HG03175 (cell line): ENCODE data around the gene TFB1M.
"Not testable (repeated sequence)": the region's sequence is repeated elsewhere in the genome, so short reads cannot be mapped to it uniquely, and the experiment has no call there.

Experiments used
- ATAC-seq: cut with Tn5 transposase; IDR thresholded peaks from one replicate; pipeline ENCODE4 v1.9.1; 2021; ENCODE audit warnings: mild to moderate bottlenecking, moderate library complexity; ENCODE audit not compliant: unreplicated experiment

Gene TFB1M

DNA sequence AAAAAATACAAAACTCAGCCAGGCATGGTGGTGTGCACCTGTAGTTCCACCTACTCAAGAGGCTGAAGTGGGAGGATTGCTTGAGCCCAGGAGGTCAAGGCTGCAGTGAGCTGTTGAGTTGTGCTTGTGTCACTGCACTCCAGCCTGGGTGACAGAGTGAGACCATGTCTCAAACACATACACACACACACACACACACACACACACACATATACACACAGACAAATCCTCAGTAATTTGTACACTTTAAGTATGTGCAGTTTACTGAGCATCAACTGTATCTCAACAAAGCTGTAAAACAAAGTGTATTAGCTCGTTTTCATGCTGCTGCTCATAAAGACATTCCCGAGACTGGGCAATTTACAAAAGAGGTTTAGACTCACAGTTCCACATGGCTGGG, 7.3 kb downstream of the TFB1M start:
- no peak for ATAC-seq

DNA sequence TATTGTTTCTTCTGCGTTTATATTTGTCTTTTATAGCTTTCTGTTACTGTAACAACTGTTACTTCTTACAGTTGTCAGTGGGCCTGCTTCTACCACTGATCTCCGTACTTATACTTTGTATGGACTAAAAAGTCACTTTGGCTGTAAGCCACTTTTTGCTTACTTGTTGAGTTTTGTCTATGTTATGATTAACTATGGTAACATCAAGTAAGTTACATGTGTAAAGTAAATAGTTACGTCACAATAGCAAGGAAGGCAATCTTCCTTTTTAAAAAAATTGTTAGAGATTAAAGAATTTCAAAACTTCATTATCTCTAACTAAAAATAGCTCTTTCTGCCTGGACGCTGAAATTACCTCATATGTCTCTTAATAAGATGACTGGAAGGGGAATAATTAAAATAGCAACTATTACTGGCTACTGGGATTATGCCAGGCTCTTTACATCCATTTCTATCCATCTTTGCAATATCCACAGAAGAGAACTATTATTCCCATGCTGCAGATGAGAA, 10.9 kb downstream of the TFB1M start:
- ATAC-seq: no peak

DNA sequence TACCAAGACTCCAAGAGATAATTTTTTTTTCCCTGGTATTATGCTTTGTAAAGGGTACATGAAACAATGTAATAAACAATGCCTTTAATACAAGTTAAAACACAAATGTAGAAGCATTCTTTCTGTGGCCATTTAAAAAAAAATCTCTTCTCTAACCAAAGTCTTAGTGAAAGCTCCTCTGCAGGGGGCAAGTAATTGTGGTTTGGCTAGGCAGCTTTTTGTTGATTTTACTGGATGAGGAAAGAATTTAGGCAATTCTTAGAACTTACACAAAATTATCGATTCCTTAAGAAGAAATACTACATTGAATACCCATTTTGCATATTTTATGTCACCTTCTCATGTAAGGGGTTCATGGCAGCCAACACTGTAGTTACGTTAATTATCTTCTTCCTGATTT, 12.4 kb downstream of the TFB1M start:
- no peak for ATAC-seq

DNA sequence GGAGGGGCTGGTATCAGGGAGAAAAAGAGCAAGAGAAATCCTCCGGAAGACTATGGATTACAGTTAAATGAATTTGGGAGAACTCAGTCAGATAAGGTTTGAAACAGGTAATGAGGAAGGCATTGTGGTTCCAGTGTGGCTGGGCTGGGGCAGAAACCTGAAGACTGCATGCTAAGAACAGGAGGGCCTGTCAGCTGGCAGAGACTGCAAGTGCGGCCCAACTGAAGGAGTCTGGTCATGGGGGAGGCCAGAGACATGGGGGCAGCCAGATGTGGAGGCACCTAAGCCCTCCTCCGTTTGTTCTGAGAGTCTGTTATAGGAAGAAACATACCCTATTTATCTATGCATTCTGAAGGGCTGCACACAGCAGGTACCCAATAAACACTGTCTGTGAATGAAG, 16.6 kb downstream of the TFB1M start:
- no peak for ATAC-seq

DNA sequence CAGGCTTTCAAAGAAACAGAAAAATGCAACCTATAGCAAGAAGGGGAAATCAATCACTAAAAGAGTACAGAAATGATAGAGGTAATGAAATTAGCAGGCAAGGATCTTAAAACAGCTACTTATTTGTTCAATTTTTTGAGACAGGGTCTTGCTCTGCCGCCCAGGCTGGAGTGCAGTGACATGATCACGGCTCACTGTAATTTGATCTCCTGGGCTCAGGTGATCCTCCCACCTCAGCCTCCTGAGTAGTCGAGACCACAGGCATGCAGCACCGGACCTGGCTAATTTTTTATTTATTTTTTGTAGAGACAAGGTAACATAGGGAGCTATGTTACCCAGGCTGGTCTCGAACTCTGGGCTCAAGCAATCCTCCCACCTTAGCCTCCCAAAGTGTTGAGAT, 21.6 kb downstream of the TFB1M start:
- ATAC-seq: no peak

DNA sequence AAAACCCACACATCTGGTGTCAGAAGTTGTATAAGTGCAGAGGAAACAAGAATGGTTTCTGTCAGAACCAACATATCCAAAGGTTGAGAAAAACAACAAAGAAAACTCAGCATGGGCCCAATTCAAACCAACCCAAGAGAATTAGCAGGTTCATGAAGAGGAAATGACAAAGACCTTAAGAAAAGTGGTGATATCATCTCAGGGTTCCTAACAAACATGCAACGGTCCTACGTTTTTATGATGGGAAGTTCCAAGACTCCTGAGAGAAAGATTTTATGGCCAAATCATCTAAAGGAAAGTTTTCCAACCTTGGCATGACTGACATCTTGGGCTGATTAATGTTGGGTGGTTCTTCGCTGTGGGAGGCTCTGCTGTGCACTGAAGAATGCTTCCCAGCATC, 23.0 kb downstream of the TFB1M start:
- no peak for ATAC-seq

DNA sequence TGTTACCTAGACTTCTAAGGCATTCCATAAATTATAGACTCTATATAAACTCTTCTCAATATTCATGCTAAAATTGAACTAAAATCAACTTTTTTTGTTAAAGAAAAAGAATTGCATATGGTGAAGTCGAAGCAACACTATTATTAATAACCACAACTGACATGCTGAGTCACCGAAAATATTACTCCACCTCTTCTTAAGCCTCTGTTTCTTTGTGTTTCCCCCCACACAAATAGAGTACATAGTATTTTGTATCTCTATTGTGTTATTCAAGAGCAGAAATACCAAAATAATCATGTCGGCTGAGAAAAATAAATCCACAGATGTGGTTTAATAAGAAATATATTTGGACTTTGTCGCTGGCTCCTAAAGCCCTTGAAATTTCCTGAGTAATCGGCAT, 23.8 kb downstream of the TFB1M start:
- no peak for ATAC-seq

DNA sequence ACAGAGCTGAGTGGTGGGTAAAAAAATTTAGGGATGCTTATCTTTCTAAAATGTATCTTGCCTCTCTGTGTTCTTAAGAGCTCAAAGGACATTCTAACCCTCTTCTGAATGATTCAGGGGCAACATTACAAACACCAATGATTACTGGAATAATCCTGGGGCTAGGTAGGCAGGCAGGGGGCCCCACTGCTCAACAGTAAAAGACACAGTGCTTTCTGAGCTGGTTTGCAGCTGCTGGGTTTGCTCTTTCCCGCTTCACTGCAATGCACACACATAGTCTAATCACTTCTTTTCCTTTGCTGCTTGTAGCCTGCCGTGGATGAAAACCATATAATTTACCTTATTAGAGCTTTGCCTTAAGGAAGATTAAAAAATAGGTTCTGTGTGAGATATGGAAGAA, 26.5 kb downstream of the TFB1M start:
- ATAC-seq: no peak

DNA sequence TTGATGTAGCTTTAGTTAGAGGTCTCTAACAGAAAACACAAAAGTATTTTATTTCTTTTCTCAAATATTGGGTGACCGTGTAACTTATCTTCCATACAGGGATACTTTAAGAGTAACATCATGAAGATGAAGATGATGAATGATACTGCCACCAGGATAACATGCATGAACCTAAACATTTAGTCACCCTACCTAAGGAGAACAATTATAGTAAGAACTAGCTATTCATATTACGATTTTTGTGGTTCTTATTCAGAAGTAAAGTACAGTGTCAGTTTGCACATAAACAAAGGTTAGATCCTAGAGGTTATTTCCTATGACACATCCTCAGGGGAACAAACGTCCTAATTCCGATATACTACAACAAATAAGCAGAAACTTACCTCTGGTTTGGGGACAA, 29.5 kb downstream of the TFB1M start:
- no peak for ATAC-seq

DNA sequence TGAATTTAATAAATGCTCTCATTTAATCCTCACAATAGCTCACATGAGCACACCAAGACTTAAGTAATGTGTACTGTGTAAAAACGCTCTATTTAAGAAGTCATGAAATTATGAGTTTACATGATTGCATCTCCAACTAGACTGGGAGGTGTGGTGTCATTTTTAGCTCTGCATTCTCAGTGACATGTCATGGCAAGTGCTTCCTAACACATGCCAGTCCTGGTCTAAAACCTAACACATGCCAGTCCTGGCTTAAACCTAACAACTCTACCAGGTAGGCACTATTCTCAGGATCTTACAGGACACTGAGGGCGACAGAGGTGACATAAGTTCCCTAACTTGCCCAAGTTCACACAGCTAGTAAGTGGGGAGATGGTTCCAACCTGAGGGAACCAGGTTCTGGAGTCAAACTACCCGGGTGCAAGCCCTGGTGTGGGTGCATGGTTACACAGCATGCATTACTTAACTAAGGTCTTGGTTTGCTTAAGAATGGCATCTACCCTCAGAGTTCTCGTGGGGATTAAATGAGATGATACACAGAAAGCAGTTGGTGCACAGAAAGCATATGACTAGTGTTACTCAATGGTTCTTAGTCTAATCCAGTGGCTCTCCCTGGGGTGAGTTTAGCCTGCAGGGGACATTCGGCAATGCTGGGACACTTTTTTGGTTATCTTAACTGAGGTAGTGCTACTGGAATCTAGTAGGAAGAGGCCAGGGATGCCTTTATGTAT, 35.8 kb downstream of the TFB1M start:
- ATAC-seq: no peak

DNA sequence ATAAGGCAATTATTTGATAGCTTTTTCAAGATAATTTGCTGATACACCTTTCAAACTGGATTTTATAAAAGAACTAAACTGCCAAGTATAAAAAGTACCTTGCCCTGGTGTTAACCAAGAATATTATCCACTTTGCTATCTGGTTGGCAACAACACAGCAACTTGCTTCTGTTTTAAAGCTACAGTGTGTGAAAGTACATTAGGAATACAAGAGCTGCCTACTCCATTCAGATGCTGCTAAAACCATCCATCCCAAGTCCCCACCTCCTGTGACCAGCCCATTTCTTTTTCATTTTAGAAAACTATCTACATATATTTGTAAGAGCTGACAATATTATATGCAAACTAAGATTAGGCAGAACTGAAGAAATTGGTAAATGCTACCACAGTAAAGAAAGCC, 37.6 kb downstream of the TFB1M start:
- ATAC-seq: no peak

DNA sequence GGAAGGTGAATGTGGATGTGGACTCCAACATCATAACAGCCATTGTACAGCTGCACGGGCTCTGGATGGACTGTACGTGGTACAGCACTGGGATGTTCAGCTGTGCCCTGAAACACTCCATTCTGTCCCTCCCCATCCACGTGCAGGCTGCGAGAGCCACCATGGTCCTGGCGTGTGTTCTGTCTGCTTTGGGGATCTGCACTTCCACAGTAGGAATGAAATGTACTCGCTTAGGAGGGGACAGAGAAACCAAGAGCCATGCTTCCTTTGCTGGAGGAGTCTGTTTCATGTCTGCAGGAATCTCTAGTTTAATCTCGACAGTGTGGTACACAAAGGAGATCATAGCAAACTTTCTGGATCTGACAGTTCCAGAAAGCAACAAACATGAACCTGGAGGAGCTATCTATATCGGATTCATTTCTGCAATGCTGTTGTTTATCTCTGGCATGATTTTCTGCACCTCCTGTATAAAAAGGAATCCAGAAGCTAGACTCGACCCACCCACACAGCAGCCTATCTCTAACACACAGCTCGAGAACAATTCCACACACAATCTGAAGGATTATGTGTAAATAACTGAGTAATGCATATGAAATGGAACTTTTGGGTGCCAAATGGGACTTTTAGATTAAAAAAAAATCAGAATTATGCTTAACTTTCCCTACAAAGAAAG, 38.3 kb downstream of the TFB1M start:
- ATAC-seq: no peak

DNA sequence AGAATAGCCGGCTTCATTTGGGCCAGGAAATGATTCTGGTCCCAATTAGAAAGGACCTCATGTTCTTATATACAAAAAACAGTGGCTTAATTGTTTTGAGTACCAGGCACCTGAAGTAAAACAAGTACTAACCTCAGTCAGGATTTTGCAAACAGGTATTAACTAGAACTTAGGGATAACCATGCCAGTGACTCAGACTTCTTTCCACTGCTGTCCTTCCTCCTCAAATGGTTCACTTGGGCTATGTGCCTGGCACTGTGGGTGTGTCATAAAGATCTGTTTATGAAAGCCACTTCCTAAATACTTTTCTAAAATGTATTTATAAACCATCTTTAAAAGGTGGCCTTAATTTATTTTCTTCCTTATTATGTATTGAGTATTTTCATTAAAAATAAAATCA, 39.8 kb downstream of the TFB1M start:
- ATAC-seq: no peak

DNA sequence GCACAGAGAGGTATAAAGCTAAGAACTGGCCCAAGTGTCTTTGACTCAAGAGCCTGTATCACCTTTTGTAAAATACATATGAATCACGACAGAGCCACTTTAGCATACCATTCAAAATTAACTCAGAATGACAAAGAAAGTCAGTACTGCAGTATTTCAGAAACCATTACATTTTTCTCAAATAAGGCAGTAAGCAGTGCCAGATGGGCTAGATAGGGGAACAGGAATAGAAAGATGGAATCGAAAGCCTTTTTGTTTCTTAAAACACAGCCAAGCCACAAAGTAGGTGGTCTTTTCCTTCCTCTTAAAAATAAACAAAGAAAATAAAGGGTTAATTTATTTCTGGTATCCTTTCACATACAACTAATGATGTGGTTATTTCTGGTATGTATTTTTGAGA, 40.2 kb downstream of the TFB1M start:
- no peak for ATAC-seq

DNA sequence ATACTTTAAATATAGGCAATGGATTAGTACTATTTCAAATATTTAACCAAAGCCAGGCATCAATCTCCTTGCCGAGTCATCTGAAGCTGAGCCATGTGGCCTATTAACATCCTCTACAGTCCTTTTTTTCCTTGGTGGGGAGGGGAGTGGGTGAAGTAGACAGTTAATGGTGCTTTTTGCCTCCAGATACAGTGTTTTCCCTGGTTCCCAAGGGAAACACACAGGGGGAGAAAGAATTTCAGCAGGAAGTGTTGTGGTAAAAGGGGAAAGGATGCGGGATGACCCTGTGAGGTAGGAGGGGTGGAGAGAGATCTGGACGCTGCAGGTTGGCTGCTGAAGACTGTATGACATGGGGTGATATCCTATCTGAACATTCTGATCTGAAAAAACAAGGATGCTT, 40.9 kb downstream of the TFB1M start:
- ATAC-seq: no peak

DNA sequence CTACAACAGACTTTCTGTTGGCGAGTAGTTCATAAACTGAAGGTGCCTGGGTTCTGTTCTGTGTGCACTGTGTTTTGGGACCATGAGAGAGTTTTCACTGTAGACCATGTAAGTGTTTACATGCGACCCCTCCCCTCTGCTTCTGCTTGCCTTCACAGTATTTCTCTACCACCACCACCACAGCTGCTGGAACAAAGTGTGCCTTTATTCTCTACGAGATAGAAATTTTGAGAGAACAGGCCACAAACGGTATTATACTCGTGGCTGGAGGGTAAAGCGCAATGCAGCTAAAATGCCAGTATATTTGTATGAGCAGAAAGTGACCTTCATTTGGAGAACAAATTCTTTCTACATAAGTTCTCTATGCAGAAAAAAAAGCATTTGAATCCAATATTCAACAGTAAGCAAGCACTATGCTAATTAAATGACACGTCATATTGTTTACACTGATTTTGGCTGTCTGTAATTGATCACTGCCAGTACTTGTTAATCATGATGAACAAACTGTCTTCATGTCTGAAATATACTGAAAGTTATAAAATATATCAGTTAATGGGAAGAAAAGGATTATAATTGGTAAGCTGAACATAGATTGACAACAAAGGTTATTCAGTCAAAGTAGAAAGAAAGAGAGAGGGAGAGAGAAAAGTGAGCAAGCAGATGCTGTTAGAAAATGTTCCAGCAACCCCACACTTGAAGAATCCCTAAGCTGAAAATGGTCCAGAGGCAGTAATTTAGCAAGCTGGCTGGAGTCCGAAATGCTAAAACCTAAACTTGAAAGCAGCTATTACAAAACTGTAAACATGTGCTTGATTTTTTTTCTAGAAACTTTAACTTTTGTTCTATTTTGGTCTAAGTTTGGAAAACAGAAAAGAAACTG, 41.7 kb downstream of the TFB1M start:
- no peak for ATAC-seq

DNA sequence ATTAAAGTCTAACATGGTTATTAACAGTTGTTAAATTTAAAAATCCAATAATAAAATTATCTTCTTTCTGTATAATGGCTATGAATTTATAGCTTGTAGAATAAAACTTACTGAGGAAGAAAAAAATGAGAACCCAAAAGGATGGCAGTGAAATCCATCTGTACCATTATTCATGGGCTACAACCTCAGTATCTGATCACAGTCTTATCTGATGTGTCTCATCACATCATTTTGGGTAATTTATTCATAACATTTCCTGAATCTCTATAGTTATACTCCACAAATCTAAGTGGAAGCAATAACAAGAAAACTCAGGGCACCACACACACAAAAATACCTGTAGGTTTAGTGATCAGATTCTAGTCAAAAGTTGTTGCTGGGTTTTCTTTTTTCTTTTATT, 43.1 kb downstream of the TFB1M start:
- no peak for ATAC-seq

DNA sequence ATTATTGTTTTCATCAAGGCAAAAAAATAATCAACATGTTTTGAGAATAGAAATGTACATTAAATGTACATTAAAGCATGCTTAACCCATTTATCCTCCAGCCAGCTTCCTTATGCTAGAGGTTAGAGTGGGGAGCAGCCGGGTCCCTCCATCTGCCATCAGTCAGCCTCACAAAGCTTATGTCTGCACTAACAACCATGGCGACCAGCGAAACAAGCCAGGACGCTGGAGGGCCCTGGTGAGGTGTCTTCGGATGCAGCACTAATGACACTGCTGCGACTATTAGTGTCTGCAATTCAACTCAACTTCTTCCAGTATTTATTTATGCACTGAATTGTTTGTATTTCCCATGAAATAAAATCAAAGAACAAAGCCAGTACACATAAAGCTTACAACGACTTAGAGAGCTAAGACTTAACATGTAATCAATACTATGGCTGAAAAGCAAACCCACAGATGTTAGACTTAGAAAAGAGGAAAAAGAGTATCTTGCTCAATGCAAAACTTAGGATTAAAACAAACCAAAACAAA, 43.7 kb downstream of the TFB1M start:
- no peak for ATAC-seq

DNA sequence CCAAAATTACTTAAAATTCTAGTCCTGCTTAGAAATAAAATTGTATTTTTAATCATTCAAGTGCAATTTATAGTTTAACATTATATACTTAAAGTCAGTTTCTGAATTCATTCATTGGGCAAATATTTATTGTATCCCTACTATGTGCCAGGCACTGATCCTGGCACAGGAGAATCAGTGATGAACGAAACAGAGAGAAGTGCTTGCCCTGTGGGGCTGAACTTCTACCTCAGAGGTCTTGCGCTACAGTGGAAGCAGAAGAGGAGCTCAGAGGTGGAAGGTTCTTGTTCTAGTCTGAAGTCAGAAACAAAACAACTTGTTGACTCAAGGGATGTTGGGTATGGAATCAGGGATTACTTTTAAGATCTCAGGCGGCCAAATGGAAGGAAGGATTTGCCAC, 44.5 kb downstream of the TFB1M start:
- no peak for ATAC-seq

DNA sequence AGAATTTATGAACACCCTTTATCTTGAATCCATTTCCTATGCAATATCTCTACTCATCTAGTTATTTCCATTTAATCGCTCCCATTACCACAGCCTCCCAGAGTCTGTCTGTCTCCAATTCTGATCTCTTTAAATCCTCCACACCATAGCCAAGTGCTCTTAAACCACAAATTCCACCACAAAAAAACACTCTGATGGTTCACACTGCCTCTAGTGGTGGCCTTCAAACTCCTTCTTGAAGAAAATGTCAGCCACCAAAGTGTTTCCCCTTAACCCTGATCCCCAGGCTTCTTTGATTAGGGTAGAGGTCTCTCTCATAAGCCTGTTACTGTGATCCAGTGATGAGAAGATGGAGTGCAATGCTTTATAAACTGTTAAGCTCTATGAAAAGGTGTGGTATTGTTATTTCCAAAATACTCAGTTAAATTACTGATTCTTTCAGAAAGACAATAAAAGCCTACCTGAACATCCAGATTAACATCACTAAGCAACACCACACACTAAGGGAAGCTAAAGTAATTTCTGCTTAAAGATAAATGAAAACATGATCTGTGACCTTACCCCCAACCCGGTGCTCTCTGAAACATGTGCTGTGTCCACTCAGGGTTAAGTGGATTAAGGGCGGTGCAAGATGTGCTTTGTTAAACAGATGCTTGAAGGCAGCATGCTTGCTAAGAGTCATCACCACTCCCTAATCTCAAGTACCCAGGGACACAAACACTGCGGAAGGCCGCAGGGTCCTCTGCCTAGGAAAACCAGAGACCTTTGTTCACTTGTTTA, 46.0 kb downstream of the TFB1M start:
- not testable (repeated sequence) for ATAC-seq

DNA sequence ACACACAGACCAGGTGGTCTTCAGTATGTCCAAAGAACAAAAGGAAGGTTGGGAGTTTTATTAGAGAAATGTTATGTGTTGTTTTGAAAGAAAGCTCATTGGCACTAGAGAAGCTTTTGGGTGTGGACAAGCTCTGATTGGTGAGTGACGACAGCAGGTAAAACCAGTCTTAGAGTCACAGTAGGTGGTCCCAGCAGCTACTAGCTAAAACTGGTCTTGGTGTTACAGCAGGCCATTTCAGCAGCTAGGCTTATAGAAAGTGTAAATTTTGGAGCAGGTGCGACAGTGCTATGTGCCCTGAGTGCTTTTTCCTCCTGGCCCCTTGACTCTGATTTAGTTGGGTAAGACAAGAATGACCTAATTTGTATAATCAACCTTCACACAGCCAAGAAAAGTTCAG, 46.9 kb downstream of the TFB1M start:
- ATAC-seq: no peak
